ENCODE measurements around the gene TLE4.
"Not testable (repeated sequence)": the region's sequence is repeated elsewhere in the genome, so short reads cannot be mapped to it uniquely, and the experiment has no call there.

Gene TLE4

GRCh38 chr9:79633558-79633957 lies 61.8 kb downstream of the TLE4 start:
- Histone ChIP-seq H3K4me3 (ENCODE audit: insufficient read depth, low read length, poor library complexity, severe bottlenecking) (no peak overlapping the region), H3K9ac (ENCODE audit: low read length) (no peak overlapping the region), H3K4me2 (ENCODE audit: low read depth, low read length, poor library complexity, severe bottlenecking) (no peak overlapping the region), H3F3A (ENCODE audit: insufficient read depth) (no peaks in the 10 kb centered on the region), H3K27ac (ENCODE audit: low read depth, low read length) (no peak overlapping the region), H3K9me2 (replicated peaks; ENCODE audit: insufficient read depth, low read length) (no peaks in the 10 kb centered on the region), H3K79me2 (ENCODE audit: insufficient read depth, low read length) (no peaks in the 10 kb centered on the region), H3K27me3 (ENCODE audit: low read length) (no peaks in the 10 kb centered on the region), H2AFZ (ENCODE audit: low read depth, low read length, severe bottlenecking) (no peak overlapping the region), H3K36me3 (ENCODE audit: low read length) (no peaks in the 10 kb centered on the region), H3K9me3 (ENCODE audit: insufficient read depth, low read length) (no peaks in the 10 kb centered on the region), H4K20me1 (ENCODE audit: low read depth, low read length) (no peaks in the 10 kb centered on the region)
- TF ChIP-seq EZH2phosphoT487 (conservative IDR thresholded peaks at IDR 0.05; ENCODE audit: low read length) (no peak), CTCF (IDR thresholded peaks at IDR 0.05; ENCODE audit: insufficient read depth, low read length, poor library complexity, severe bottlenecking) (no peak)

DNA sequence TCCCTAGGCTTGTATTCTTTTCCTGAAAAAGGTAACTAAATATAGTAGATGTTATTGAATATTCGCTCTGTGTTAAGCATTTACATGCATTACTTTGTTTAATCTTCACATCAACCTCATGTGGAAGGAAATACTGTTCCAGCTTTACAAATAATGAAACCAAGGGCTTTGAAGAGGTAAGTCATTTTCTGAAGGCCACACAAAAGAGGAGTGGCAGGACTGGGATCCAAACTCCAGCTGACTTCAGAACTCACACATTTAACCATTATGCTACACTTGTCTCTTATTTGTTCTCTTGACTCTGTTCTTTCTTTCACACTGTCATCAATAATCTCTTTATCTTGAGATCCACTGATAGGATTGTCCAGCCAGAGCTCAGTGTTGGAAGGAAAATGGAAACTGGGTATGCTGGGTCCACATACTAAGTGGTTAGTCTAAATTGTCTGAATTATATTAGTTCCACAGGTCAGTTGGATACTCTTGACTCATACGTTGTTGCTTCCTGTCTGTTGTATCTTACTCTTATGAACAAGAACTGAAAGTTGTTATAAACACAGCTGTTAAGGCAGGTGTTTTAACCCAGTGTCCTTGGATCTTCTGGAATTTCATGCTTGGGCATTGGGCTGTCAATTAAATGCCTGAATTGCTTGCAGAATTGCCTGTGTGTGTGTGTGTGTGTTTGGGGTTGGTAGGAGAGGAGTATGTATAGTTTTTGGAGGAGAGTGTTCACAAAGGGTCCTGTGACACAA lies 65.6 kb downstream of the TLE4 start:
- H3K79me2 ChIP-seq (ENCODE audit: insufficient read depth, low read length), result no peaks in the 10 kb centered on the region

GRCh38 chr9:79638806-79639205 lies 67.0 kb downstream of the TLE4 start:
- Histone ChIP-seq H3K36me3 (ENCODE audit: low read length) (no peaks in the 10 kb centered on the region), H3K9me3 (ENCODE audit: insufficient read depth, low read length) (no peaks in the 10 kb centered on the region), H2AFZ (ENCODE audit: low read depth, low read length, severe bottlenecking) (no peak overlapping the region), H3K4me3 (ENCODE audit: insufficient read depth, low read length, poor library complexity, severe bottlenecking) (no peak overlapping the region), H3K4me2 (ENCODE audit: low read depth, low read length, poor library complexity, severe bottlenecking) (no peak overlapping the region), H3K27ac (ENCODE audit: low read depth, low read length) (no peak overlapping the region), H3K9ac (ENCODE audit: low read length) (no peak overlapping the region), H3K9me2 (replicated peaks; ENCODE audit: insufficient read depth, low read length) (no peaks in the 10 kb centered on the region), H3K27me3 (ENCODE audit: low read length) (no peaks in the 10 kb centered on the region), H3F3A (ENCODE audit: insufficient read depth) (no peaks in the 10 kb centered on the region), H4K20me1 (ENCODE audit: low read depth, low read length) (no peaks in the 10 kb centered on the region), H3K79me2 (ENCODE audit: insufficient read depth, low read length) (no peaks in the 10 kb centered on the region)
- no peak for TF ChIP-seq EZH2phosphoT487 (conservative IDR thresholded peaks at IDR 0.05; ENCODE audit: low read length)

More for the DNA sequence above, 65.6 kb downstream of the TLE4 start:
- Histone ChIP-seq H2AFZ (ENCODE audit: low read depth, low read length, severe bottlenecking) (no peak overlapping the region), H3K36me3 (ENCODE audit: low read length) (no peaks in the 10 kb centered on the region), H3K4me2 (ENCODE audit: low read depth, low read length, poor library complexity, severe bottlenecking) (no peak overlapping the region), H3K9me2 (replicated peaks; ENCODE audit: insufficient read depth, low read length) (no peaks in the 10 kb centered on the region), H3F3A (ENCODE audit: insufficient read depth) (no peaks in the 10 kb centered on the region), H3K27ac (ENCODE audit: low read depth, low read length) (no peak overlapping the region), H3K4me3 (ENCODE audit: insufficient read depth, low read length, poor library complexity, severe bottlenecking) (no peak overlapping the region), H4K20me1 (ENCODE audit: low read depth, low read length) (no peaks in the 10 kb centered on the region), H3K27me3 (ENCODE audit: low read length) (no peaks in the 10 kb centered on the region), H3K9ac (ENCODE audit: low read length) (no peak overlapping the region), H3K9me3 (ENCODE audit: insufficient read depth, low read length) (no peaks in the 10 kb centered on the region)
- TF ChIP-seq CTCF (IDR thresholded peaks at IDR 0.05; ENCODE audit: insufficient read depth, low read length, poor library complexity, severe bottlenecking), result no peak
- no peak for TF ChIP-seq EZH2phosphoT487 (conservative IDR thresholded peaks at IDR 0.05; ENCODE audit: low read length)

GRCh38 chr9:79639354-79639753 lies 67.6 kb downstream of the TLE4 start:
- Histone ChIP-seq H3K9me3 (ENCODE audit: insufficient read depth, low read length) (no peaks in the 10 kb centered on the region), H3K27me3 (ENCODE audit: low read length) (no peaks in the 10 kb centered on the region), H3K27ac (ENCODE audit: low read depth, low read length) (no peak overlapping the region), H2AFZ (ENCODE audit: low read depth, low read length, severe bottlenecking) (no peak overlapping the region), H3K9me2 (replicated peaks; ENCODE audit: insufficient read depth, low read length) (no peaks in the 10 kb centered on the region), H3K36me3 (ENCODE audit: low read length) (no peaks in the 10 kb centered on the region), H4K20me1 (ENCODE audit: low read depth, low read length) (no peaks in the 10 kb centered on the region), H3K4me2 (ENCODE audit: low read depth, low read length, poor library complexity, severe bottlenecking) (no peak overlapping the region), H3K9ac (ENCODE audit: low read length) (no peak overlapping the region), H3K79me2 (ENCODE audit: insufficient read depth, low read length) (no peaks in the 10 kb centered on the region), H3K4me3 (ENCODE audit: insufficient read depth, low read length, poor library complexity, severe bottlenecking) (no peak overlapping the region), H3F3A (ENCODE audit: insufficient read depth) (no peaks in the 10 kb centered on the region)
- TF ChIP-seq EZH2phosphoT487 (conservative IDR thresholded peaks at IDR 0.05; ENCODE audit: low read length) (no peak), CTCF (IDR thresholded peaks at IDR 0.05; ENCODE audit: insufficient read depth, low read length, poor library complexity, severe bottlenecking) (no peak)

GRCh38 chr9:79640067-79640466 lies 68.3 kb downstream of the TLE4 start:
- H3K9ac ChIP-seq (ENCODE audit: low read length); H3K9me3 ChIP-seq (ENCODE audit: insufficient read depth, low read length); H2AFZ ChIP-seq (ENCODE audit: low read depth, low read length, severe bottlenecking); H3K36me3 ChIP-seq (ENCODE audit: low read length); H3K9me2 ChIP-seq (replicated peaks; ENCODE audit: insufficient read depth, low read length); H3K27me3 ChIP-seq (ENCODE audit: low read length); H4K20me1 ChIP-seq (ENCODE audit: low read depth, low read length); H3K79me2 ChIP-seq (ENCODE audit: insufficient read depth, low read length); H3K4me2 ChIP-seq (ENCODE audit: low read depth, low read length, poor library complexity, severe bottlenecking); H3K27ac ChIP-seq (ENCODE audit: low read depth, low read length); H3K4me3 ChIP-seq (ENCODE audit: insufficient read depth, low read length, poor library complexity, severe bottlenecking); H3F3A ChIP-seq (ENCODE audit: insufficient read depth): not testable (repeated sequence)

Data from SU-DHL-6 (cell line).